ENCODE data around the gene HSD17B4. TPM values are rescaled to one million over a fixed set of nuclear protein-coding genes. Genes with fewer than 3 reads are reported as not detected.
"Not testable (repeated sequence)": the region's sequence is repeated elsewhere in the genome, so short reads cannot be mapped to it uniquely, and the experiment has no call there.

HSD17B4 gene
- total RNA-seq, 1 donor from 2014 or later = 160 TPM

DNA sequence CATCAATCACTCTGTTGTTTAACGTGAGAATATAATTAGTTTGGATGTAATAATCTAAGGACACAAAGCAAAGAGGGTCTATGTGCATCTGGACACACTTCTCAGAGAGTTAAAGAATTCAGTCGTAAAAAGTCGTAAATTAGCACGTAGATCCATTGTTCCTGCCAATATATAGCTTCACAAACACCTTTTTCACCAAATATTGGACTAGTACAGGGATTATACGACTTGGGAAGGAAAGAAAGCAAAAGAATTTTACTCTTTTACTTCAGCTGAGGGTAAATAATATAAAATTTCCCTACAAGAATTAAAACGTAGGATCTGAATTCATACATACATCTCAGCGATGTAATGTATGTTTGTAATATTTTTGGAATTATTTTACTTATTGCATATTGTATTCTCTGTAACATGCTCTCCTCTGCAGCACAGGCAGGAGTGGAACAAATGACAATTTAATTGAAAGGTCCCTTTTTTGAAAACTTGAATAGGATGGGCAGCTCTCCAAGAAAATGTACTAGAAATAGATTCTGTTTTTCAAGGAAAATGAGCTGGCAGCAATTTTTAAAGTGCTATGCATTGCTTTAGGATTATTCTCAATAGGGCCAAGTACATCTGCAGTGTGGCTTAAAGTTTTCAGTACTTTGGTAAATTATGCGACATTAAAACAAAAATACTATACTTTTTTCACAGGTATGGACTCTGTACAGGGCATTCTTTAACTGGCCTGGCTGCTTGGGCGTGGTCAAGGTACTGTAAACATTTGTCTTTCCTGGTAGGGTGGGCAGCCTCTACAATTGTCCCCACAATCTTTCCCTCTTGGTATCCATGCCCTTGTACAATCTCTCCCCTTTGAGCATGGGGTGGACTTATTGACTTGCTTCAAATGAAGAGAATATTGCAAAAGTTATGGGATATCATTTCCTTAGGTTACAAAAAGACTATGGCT lies 39.7 kb upstream of the HSD17B4 start:
- peaks cover 3% of the 10 kb centered on the region for H3K4me1 Mint-ChIP-seq (ENCODE audit: unreplicated experiment)
- TF ChIP-seq, protein P1, sequence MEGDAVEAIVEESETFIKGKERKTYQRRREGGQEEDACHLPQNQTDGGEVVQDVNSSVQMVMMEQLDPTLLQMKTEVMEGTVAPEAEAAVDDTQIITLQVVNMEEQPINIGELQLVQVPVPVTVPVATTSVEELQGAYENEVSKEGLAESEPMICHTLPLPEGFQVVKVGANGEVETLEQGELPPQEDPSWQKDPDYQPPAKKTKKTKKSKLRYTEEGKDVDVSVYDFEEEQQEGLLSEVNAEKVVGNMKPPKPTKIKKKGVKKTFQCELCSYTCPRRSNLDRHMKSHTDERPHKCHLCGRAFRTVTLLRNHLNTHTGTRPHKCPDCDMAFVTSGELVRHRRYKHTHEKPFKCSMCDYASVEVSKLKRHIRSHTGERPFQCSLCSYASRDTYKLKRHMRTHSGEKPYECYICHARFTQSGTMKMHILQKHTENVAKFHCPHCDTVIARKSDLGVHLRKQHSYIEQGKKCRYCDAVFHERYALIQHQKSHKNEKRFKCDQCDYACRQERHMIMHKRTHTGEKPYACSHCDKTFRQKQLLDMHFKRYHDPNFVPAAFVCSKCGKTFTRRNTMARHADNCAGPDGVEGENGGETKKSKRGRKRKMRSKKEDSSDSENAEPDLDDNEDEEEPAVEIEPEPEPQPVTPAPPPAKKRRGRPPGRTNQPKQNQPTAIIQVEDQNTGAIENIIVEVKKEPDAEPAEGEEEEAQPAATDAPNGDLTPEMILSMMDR (IDR thresholded peaks at IDR 0.05; ENCODE audit: unreplicated experiment) = peak; percentile 16
- H3K9me3 Mint-ChIP-seq (ENCODE audit: unreplicated experiment) = no peaks in the 10 kb centered on the region
- DNase-seq (ENCODE audit: low spot score) = no peak
- no peaks in the 10 kb centered on the region for H3K36me3 Mint-ChIP-seq (ENCODE audit: low read depth, unreplicated experiment)
- H3K4me3 Mint-ChIP-seq (ENCODE audit: unreplicated experiment) = peak overlapping the region; percentile 92
- no peak overlapping the region for H3K27ac Mint-ChIP-seq (ENCODE audit: unreplicated experiment)
- H3K27me3 Mint-ChIP-seq (ENCODE audit: unreplicated experiment) = no peaks in the 10 kb centered on the region

DNA sequence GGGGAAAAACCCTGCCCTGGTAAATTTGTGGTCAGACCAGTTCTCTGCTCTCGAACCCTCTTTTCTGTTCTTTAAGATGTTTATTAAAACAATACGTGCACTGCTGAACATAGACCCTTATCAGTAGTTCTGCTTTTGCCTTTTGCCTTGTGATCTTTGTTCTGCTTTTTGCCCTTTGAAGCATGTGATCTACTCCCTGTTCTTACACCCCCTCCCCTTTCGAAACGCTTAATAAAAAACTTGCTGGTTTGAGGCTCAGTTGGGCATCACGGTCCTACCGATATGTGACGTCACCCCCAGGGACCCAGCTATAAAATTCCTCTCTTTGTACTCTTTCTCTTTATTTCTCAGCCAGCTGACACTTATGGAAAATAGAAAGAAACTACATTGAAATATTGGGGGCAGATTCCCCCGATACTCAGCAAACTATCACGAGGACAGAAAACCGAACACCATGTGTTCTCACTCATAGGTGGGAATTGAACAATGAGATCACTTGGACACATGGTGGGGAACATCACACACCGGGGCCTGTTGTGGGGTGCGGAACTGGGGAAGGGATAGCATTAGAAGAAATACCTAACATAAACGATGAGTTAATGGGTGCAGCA lies 38.1 kb upstream of the HSD17B4 start:
- not testable (repeated sequence) for H3K36me3 Mint-ChIP-seq (ENCODE audit: low read depth, unreplicated experiment); H3K4me1 Mint-ChIP-seq (ENCODE audit: unreplicated experiment); H3K4me3 Mint-ChIP-seq (ENCODE audit: unreplicated experiment); H3K9me3 Mint-ChIP-seq (ENCODE audit: unreplicated experiment); DNase-seq (ENCODE audit: low spot score); H3K27ac Mint-ChIP-seq (ENCODE audit: unreplicated experiment); H3K27me3 Mint-ChIP-seq (ENCODE audit: unreplicated experiment)

DNA sequence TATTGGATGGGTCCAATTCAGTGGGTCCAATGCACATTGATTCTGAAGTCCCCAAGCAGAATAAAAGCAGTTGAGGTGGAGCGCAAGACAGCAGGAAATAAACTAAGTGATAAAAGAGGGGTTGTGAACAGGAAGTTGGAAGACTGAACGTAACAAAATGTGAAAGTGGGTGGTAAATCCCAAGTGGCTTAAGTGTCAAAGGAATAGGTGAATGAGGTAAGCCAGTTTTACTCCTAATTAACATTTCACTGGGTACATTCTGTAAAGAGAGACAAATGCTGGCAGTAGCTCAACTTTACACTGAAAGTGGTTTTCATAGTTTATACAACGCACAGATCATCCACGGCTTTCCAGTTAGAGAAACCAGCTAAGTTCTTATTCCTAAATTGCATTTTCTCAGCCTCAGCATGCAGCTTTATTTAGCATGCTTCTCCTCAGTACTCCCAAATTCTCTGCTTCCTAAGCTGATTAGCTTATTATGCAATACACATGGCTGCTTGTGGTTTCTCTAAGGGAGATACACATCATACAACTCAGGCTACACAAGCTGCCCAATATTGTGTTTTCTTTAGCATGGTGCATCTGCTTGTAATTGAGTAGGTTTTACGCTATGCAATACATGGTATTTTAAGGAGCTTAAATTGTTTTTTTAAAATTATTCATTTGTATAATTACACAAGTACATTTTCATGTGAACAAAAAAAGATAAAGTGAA lies 34.2 kb upstream of the HSD17B4 start:
- H3K27ac Mint-ChIP-seq (ENCODE audit: unreplicated experiment) = no peak overlapping the region
- DNase-seq (ENCODE audit: low spot score) = no peak
- TF ChIP-seq, protein P1 (IDR thresholded peaks at IDR 0.05; ENCODE audit: unreplicated experiment) = no peak

DNA sequence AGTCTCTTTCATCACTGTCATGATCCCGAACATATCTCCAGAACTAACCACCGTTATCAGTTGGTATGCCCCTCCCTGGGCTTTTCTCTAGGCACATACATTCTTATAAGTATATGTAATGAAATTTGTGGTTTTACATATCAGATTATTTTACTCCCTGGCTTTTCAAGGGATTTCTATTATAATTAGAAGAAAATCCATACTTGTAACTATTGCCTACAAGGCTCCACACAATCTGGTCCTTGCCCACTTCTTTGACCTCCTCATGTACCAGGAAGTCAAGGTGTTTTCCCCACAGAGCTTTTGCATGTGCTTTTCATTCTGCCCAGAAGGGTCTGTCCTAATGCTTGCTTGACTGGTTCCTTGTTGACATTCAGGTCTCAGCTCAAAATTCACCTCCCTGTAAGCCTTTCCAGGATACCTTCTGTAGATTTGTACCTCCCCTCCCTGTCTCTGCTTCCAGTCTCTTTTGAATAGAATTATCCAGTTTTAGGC lies 33.6 kb upstream of the HSD17B4 start:
- DNase-seq (ENCODE audit: low spot score) = no peak
- no peaks in the 10 kb centered on the region for H3K9me3 Mint-ChIP-seq (ENCODE audit: unreplicated experiment)
- H3K36me3 Mint-ChIP-seq (ENCODE audit: low read depth, unreplicated experiment) = no peaks in the 10 kb centered on the region
- TF ChIP-seq, protein P1 (IDR thresholded peaks at IDR 0.05; ENCODE audit: unreplicated experiment) = no peak
- no peaks in the 10 kb centered on the region for H3K27me3 Mint-ChIP-seq (ENCODE audit: unreplicated experiment)
- no peak overlapping the region for H3K4me3 Mint-ChIP-seq (ENCODE audit: unreplicated experiment)
- no peak overlapping the region for H3K27ac Mint-ChIP-seq (ENCODE audit: unreplicated experiment)
- no peaks in the 10 kb centered on the region for H3K4me1 Mint-ChIP-seq (ENCODE audit: unreplicated experiment)

More for the DNA sequence above, 34.2 kb upstream of the HSD17B4 start:
- Mint-ChIP-seq H3K36me3 (ENCODE audit: low read depth, unreplicated experiment) (no peaks in the 10 kb centered on the region), H3K4me1 (ENCODE audit: unreplicated experiment) (no peaks in the 10 kb centered on the region), H3K4me3 (ENCODE audit: unreplicated experiment) (no peak overlapping the region), H3K9me3 (ENCODE audit: unreplicated experiment) (no peaks in the 10 kb centered on the region), H3K27me3 (ENCODE audit: unreplicated experiment) (no peaks in the 10 kb centered on the region)

DNA sequence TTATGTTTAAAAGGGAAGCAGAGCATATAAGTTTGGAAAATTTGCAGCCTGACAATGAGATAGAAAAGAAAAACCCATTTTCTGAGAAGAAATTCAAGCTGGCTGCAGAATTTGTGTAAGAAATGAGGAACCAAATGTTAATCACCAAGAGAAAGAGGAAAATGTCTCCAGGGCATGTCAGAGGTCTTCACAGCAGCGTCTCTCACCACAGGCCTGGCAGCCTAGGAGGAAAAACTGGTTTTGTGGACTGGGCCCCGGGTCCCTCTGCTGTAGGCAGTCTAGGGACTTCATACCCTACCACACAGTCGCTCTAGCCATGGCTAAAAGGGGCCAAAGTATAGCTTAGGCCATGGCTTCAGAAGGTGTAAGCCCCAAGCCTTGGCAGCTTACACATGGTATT lies 32.1 kb upstream of the HSD17B4 start:
- Mint-ChIP-seq H3K27ac (ENCODE audit: unreplicated experiment) (no peak overlapping the region), H3K4me3 (ENCODE audit: unreplicated experiment) (no peak overlapping the region), H3K9me3 (ENCODE audit: unreplicated experiment) (no peaks in the 10 kb centered on the region), H3K4me1 (ENCODE audit: unreplicated experiment) (no peaks in the 10 kb centered on the region), H3K36me3 (ENCODE audit: low read depth, unreplicated experiment) (no peaks in the 10 kb centered on the region), H3K27me3 (ENCODE audit: unreplicated experiment) (no peaks in the 10 kb centered on the region)
- DNase-seq (ENCODE audit: low spot score) = no peak
- TF ChIP-seq, protein P1 (IDR thresholded peaks at IDR 0.05; ENCODE audit: unreplicated experiment) = no peak

Data from endothelial cell (in vitro differentiated cells).